Thoracic aorta (tissue), 2 donors: Measurements from ENCODE around the gene INPP5A. TPM values are rescaled to one million over a fixed set of nuclear protein-coding genes. Genes with fewer than 3 reads are reported as not detected.
"Not testable (repeated sequence)": the region's sequence is repeated elsewhere in the genome, so short reads cannot be mapped to it uniquely, and the experiment has no call there.

Source experiments
- ATAC-seq: fragments of 150-250 bp; one replicate; pipeline ENCODE4 v1.8.0; 2017; ENCODE audit warnings: low read depth; ENCODE audit not compliant: insufficient number of reproducible peaks, low FRiP score
- DNase-seq: peaks from one replicate; pipeline ENCODE4 v3.0.0-alpha.2; 2020; ENCODE audit warnings: low spot score
- H3K27ac ChIP-seq, 2 donors: fragments of 200-600 bp; sonication (generic); 1 replicate in 1 of 2; 2 replicates in 1 of 2; pipeline ENCODE4 v1.5.1; 2016; ENCODE audit warnings: mild to moderate bottlenecking in 2 of 2, moderate library complexity in 2 of 2
- H3K27me3 ChIP-seq: fragments of 200-600 bp; sonication (generic); replicated peaks from 2 replicates; pipeline ENCODE4 v1.6.0; 2016; ENCODE audit warnings: mild to moderate bottlenecking; ENCODE audit not compliant: insufficient read depth
- H3K36me3 ChIP-seq: fragments of 200-600 bp; sonication (generic); one replicate; pipeline ENCODE4 v1.5.1; 2016
- H3K4me1 ChIP-seq, 2 donors: fragments of 200-600 bp; sonication (generic); 1 replicate in 1 of 2; 2 replicates in 1 of 2; pipeline versions ENCODE4 v1.5.1 to v1.6.0; 2016; ENCODE audit warnings: low read depth in 2 of 2, mild to moderate bottlenecking in 1 of 2; ENCODE audit not compliant: control insufficient read depth in 1 of 2
- H3K4me3 ChIP-seq: fragments of 200-600 bp; sonication (generic); 2 replicates; pipeline ENCODE4 v1.5.1; 2016; ENCODE audit warnings: mild to moderate bottlenecking
- H3K9me3 ChIP-seq: fragments of 200-600 bp; sonication (generic); 2 replicates; pipeline ENCODE4 v1.5.1; 2016
- CTCF ChIP-seq: fragments of 200-600 bp; sonication (generic); IDR thresholded peaks from one replicate; pipeline ENCODE4 v1.5.1; 2019; ENCODE audit warnings: antibody characterized with exemption
- total RNA-seq, 2 donors: library from RNA; depleted of rRNA; stranded (reverse); fragments of >200 nt; gene quantifications; one replicate each; pipeline versions ENCODE4 v1.1.0 to v1.2.3, GENCODE V29; 2016

The INPP5A gene
- total RNA-seq, 2 donors from 2014 or later, result 120 to 142 TPM

DNA sequence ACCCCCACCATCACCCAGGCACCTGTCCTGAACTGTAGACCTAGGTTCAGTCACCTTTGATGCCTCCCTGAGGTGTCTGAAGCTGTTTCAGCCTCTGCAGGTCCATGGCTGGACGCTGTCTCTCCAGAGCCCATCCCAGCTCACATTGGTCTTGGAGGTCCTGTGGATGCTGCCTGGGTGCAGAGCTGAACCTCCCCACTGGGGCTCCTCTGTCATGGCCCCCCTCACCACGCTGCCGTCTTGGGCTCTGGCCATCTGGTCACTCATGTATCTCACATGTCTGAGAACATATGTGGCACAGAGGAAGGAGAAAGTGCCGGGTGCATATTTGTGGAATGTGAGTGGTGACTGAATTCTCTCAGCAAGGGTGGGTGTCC lies 139.5 kb downstream of the INPP5A start:
- H3K4me1 ChIP-seq, result peaks cover 0 to 21% of the 10 kb centered on the region in 2 donors
- no peak overlapping the region for H3K27ac ChIP-seq
- H3K36me3 ChIP-seq, result peaks cover 4% of the 10 kb centered on the region
- TF ChIP-seq CTCF, result no peak
- H3K9me3 ChIP-seq, result no peaks in the 10 kb centered on the region
- ATAC-seq, result no peak
- no peak overlapping the region for H3K4me3 ChIP-seq
- H3K27me3 ChIP-seq, result no peaks in the 10 kb centered on the region
- no peak for DNase-seq

DNA sequence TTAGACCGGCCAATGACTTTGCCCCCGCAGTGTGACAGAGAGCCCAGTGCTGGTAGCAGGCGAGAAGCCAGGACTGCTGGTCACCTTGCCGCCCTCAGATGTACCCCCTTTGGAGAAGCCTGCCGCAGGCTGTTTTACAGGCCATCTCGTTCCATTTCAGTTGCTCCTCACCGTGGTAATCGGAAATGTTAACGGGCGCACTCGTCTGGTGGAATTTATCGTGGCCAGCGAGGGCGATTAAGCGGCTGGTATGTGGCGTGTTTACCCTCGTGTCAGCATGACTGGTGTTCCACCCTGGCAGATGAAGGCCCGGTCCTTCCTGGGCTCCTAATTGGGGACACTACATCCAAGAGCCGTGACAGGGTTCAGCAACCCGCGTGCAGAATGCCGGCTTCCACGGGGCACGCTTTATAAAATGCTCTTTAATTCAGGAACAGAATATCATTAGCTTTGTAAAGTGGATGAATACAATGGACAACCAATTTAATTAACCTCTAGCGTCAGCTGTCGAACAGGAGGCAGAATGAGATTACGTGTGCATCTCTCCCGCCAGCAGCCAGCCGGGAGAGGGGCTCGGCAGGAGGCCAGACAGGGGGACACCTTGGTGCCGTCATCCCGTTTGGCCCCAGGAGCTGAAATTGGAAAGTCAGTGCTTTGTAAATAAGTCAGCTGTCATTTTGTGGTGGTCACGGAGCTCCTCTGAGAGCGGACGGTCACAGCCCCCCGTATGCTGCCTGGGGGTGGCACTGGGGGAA lies 140.1 kb downstream of the INPP5A start:
- ATAC-seq, result no peak
- Histone ChIP-seq H3K27me3 (no peaks in the 10 kb centered on the region), H3K4me1 (peaks cover 0 to 21% of the 10 kb centered on the region in 2 donors), H3K4me3 (no peak overlapping the region), H3K9me3 (no peaks in the 10 kb centered on the region), H3K27ac (no peak overlapping the region), H3K36me3 (peaks cover 4% of the 10 kb centered on the region)
- no peak for TF ChIP-seq CTCF
- no peak for DNase-seq

DNA sequence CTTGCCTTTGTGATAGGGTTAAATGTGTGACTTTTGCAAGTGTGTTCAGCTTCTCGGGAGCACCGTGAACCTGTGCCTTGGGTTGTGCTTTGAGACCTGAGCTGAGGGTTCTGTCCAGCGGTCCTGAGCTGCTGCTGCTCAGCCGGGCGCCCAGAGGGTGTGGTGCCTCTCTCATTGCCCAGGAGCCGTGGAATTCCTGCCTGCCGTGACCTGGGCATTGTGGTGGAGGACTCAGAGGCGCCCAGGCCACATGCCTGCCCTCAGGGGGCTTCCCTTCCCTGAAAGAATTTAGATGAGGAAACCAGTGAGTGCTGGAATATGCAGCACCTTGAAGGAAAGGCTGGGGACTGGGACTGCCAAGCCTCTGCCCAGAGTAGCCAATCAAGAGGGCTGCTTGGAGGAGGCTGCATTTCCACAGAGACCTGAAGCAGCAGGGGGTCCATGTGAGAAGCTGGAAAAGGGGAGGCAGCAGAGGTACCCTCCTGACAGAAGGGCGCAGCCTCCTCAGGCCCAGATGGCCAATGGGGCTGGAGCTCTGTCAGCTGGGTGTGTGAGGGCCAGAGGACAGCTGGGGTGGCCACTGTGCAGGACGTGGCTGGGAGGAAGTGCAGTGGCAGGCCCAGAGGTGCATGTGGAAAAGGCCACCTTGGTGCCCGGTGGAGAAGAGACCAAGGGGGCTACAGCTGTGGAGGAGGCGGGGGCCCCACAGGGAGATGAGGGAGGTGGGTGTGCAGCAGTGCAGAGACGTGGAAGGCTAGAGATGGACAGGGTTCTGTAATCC lies 141.0 kb downstream of the INPP5A start:
- no peak for TF ChIP-seq CTCF
- no peak for ATAC-seq
- Histone ChIP-seq H3K9me3 (no peaks in the 10 kb centered on the region), H3K27me3 (no peaks in the 10 kb centered on the region), H3K4me1 (peaks cover 0 to 21% of the 10 kb centered on the region in 2 donors), H3K36me3 (no peaks in the 10 kb centered on the region), H3K27ac (no peak overlapping the region), H3K4me3 (no peak overlapping the region)
- DNase-seq, result no peak

DNA sequence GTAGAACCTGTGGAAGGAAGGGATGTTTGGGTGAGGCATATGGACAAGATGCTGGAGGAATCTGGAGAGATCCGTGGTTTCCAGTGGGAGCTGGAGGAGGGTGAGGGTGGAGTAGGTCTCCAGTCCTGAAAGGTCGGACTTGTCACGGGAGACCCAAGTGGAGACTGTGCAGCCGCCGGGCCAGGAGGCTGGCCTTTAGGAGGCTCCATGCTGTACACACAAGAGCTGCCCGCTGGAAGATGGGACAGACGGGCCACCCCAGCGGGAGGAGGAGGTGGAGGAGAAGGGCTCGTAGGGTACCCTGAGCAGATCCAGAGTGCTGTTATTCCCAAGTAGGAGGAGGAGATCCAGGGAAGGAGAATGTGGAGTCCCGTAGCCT lies 141.6 kb downstream of the INPP5A start:
- no peaks in the 10 kb centered on the region for H3K36me3 ChIP-seq
- H3K4me3 ChIP-seq, result no peak overlapping the region
- TF ChIP-seq CTCF, result no peak
- H3K27ac ChIP-seq, result no peak overlapping the region
- no peaks in the 10 kb centered on the region for H3K27me3 ChIP-seq
- DNase-seq (no peak), ATAC-seq (no peak)
- peaks cover 0 to 23% of the 10 kb centered on the region in 2 donors for H3K4me1 ChIP-seq
- H3K9me3 ChIP-seq, result no peaks in the 10 kb centered on the region

DNA sequence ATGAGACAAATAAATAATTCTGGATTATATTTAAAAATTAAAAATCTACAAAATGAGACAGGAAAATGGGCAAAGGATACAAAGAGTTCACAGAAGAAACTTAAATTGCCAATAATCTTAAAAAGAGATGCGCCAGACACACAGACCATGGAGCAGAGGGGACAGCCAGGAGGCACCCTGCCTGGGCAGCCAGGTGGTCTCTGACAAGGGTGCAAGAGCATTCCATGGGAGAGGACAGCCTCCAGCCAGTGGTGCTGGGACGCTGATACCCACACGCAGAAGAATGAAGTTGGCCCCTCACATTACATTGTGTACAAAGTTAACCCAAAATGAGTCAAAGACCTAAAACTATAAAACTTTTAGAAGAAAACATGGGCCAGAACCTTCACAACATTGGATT lies 142.1 kb downstream of the INPP5A start:
- H3K4me1 ChIP-seq, result peaks cover 2 to 28% of the 10 kb centered on the region in 2 donors
- no peak overlapping the region for H3K27ac ChIP-seq
- DNase-seq, result no peak
- ATAC-seq, result no peak
- no peaks in the 10 kb centered on the region for H3K27me3 ChIP-seq
- H3K9me3 ChIP-seq, result no peaks in the 10 kb centered on the region
- TF ChIP-seq CTCF, result no peak
- H3K36me3 ChIP-seq, result no peaks in the 10 kb centered on the region
- no peak overlapping the region for H3K4me3 ChIP-seq

- not testable (repeated sequence) for H3K27ac ChIP-seq, ATAC-seq, H3K27me3 ChIP-seq, H3K36me3 ChIP-seq, DNase-seq, H3K4me3 ChIP-seq, H3K9me3 ChIP-seq
- peaks cover 5 to 38% of the 10 kb centered on the region in 2 donors for H3K4me1 ChIP-seq
Observed at GRCh38 chr10:132680741-132681140, 143.2 kb downstream of the INPP5A start.
